Mesothelial cell of epicardium (in vitro differentiated cells): ENCODE measurements around the gene PCED1B. TPM values are rescaled to one million over a fixed set of nuclear protein-coding genes. Genes with fewer than 3 reads are reported as not detected.

Source experiments
- DNase-seq, 2 experiments: peaks; one replicate each; pipeline ENCODE4 v3.0.0; 2021; ENCODE audit warnings: low spot score in 2 of 2; ENCODE audit not compliant: unreplicated experiment in 2 of 2
- H3K27ac Mint-ChIP-seq: 2 replicates; pipeline ENCODE4 v1.8.0; 2021; ENCODE audit warnings: mixed read lengths
- H3K27me3 Mint-ChIP-seq: 2 replicates; pipeline ENCODE4 v1.8.0; 2021; ENCODE audit warnings: low read depth, mixed read lengths
- H3K36me3 Mint-ChIP-seq: 2 replicates; pipeline ENCODE4 v1.8.0; 2021; ENCODE audit warnings: mixed read lengths
- H3K4me1 Mint-ChIP-seq: 2 replicates; pipeline ENCODE4 v1.8.0; 2021; ENCODE audit warnings: mixed read lengths
- H3K4me3 Mint-ChIP-seq: 2 replicates; pipeline ENCODE4 v1.8.0; 2021; ENCODE audit warnings: mild to moderate bottlenecking, moderate library complexity, mixed read lengths
- H3K9me3 Mint-ChIP-seq: 2 replicates; pipeline ENCODE4 v1.8.0; 2021; ENCODE audit warnings: mixed read lengths
- CTCF ChIP-seq: fragments of 200-600 bp; sonication (generic); IDR thresholded peaks from one replicate; pipeline ENCODE4 v1.5.0; 2021; ENCODE audit warnings: antibody characterized with exemption; ENCODE audit not compliant: unreplicated experiment
- total RNA-seq: library from RNA; stranded (reverse); gene quantifications from 3 replicates; pipeline ENCODE4 v1.2.1, GENCODE V29; 2021

PCED1B gene
- total RNA-seq, 1 donor from 2014 or later, result 2.8 TPM

- H3K27ac Mint-ChIP-seq, result peak overlapping the region; percentile 60
- peaks cover 40% of the 10 kb centered on the region for H3K4me1 Mint-ChIP-seq
- no peak for DNase-seq
- no peaks in the 10 kb centered on the region for H3K36me3 Mint-ChIP-seq
- peaks cover 14% of the 10 kb centered on the region for H3K9me3 Mint-ChIP-seq
- peaks cover 4% of the 10 kb centered on the region for H3K27me3 Mint-ChIP-seq
- TF ChIP-seq CTCF, result no peak
- H3K4me3 Mint-ChIP-seq, result no peak overlapping the region
These were observed 8.9 kb downstream of the PCED1B start for GRCh38 chr12:47088021-47088944.

GRCh38 chr12:47091009-47091408 is 11.6 kb downstream of the PCED1B start:
- Mint-ChIP-seq H3K4me3 (no peak overlapping the region), H3K4me1 (peaks cover 27% of the 10 kb centered on the region), H3K27me3 (no peaks in the 10 kb centered on the region), H3K27ac (no peak overlapping the region), H3K9me3 (peaks cover 14% of the 10 kb centered on the region), H3K36me3 (no peaks in the 10 kb centered on the region)
- no peak for DNase-seq
- TF ChIP-seq CTCF, result no peak

- H3K9me3 Mint-ChIP-seq, result peaks cover 14% of the 10 kb centered on the region
- no peak overlapping the region for H3K4me3 Mint-ChIP-seq
- H3K4me1 Mint-ChIP-seq, result no peaks in the 10 kb centered on the region
- no peaks in the 10 kb centered on the region for H3K36me3 Mint-ChIP-seq
- DNase-seq, result no peak
- no peaks in the 10 kb centered on the region for H3K27me3 Mint-ChIP-seq
- TF ChIP-seq CTCF, result no peak
- H3K27ac Mint-ChIP-seq, result no peak overlapping the region
These were observed 15.4 kb downstream of the PCED1B start for GRCh38 chr12:47094804-47095203.

GRCh38 chr12:47095446-47096236 is 16.2 kb downstream of the PCED1B start:
- no peak overlapping the region for H3K27ac Mint-ChIP-seq
- DNase-seq, result no peak
- H3K9me3 Mint-ChIP-seq, result peaks cover 7% of the 10 kb centered on the region
- TF ChIP-seq CTCF, result no peak
- no peak overlapping the region for H3K4me3 Mint-ChIP-seq
- no peaks in the 10 kb centered on the region for H3K36me3 Mint-ChIP-seq
- no peaks in the 10 kb centered on the region for H3K27me3 Mint-ChIP-seq
- H3K4me1 Mint-ChIP-seq, result no peaks in the 10 kb centered on the region

GRCh38 chr12:47097276-47097896 is 18.0 kb downstream of the PCED1B start:
- no peak overlapping the region for H3K4me3 Mint-ChIP-seq
- no peak for DNase-seq
- H3K4me1 Mint-ChIP-seq, result no peaks in the 10 kb centered on the region
- H3K36me3 Mint-ChIP-seq, result no peaks in the 10 kb centered on the region
- H3K27me3 Mint-ChIP-seq, result no peaks in the 10 kb centered on the region
- no peak overlapping the region for H3K27ac Mint-ChIP-seq
- H3K9me3 Mint-ChIP-seq, result no peaks in the 10 kb centered on the region
- TF ChIP-seq CTCF, result no peak
